OCI-LY3 (cell line): Measurements from ENCODE around the gene LHFPL2.
"Not testable (repeated sequence)": the region's sequence is repeated elsewhere in the genome, so short reads cannot be mapped to it uniquely, and the experiment has no call there.

Experiments
- H2AFZ ChIP-seq: fragments of 200-600, 300-600 bp; shearing (Covaris generic); 2 replicates; pipeline ENCODE4 v1.6.0; 2014; ENCODE audit warnings: antibody characterized with exemption, low read depth, low read length
- H3K27ac ChIP-seq: fragments of 200-600, 300-600 bp; sonication (generic); 2 replicates; pipeline ENCODE4 v1.5.1; 2014; ENCODE audit warnings: mild to moderate bottlenecking, low read length, moderate library complexity, mixed read lengths
- H3K27me3 ChIP-seq: fragments of 200-600, 300-600 bp; sonication (generic); 2 replicates; pipeline ENCODE4 v1.6.1; 2014; ENCODE audit warnings: low read depth, low read length, mixed read lengths
- H3K36me3 ChIP-seq: fragments of 200-600, 300-600 bp; sonication (generic); replicated peaks from 2 replicates; pipeline ENCODE3; 2014; ENCODE audit warnings: low read depth, low read length, mixed read lengths
- H3K4me1 ChIP-seq: fragments of 300-600, 200-600 bp; sonication (generic); 2 replicates; pipeline ENCODE4 v1.6.1; 2014; ENCODE audit warnings: low read length, mixed read lengths
- H3K4me2 ChIP-seq: fragments of 200-600, 300-600 bp; sonication (generic); 2 replicates; pipeline ENCODE4 v1.6.1; 2014; ENCODE audit warnings: low read length, mixed read lengths
- H3K4me3 ChIP-seq: fragments of 300-600, 200-600 bp; sonication (generic); 2 replicates; pipeline ENCODE4 v1.5.1; 2014; ENCODE audit warnings: antibody characterized with exemption, mild to moderate bottlenecking, low read length, moderate library complexity
- H3K79me2 ChIP-seq: fragments of 300-600, 200-600 bp; shearing (Covaris generic); 2 replicates; pipeline ENCODE4 v1.6.1; 2014; ENCODE audit warnings: mild to moderate bottlenecking, low read length, mixed read lengths
- H3K9ac ChIP-seq: fragments of 300-600, 200-600 bp; shearing (Covaris generic); 2 replicates; pipeline ENCODE4 v1.6.0; 2014; ENCODE audit warnings: mild to moderate bottlenecking, low read length, moderate library complexity
- H3K9me3 ChIP-seq: fragments of 200-600, 300-600 bp; shearing (Covaris generic); 2 replicates; pipeline ENCODE4 v1.6.1; 2014; ENCODE audit warnings: low read length, mixed read lengths; ENCODE audit not compliant: insufficient read depth
- H4K20me1 ChIP-seq: fragments of 200-600, 300-600 bp; sonication (generic); 2 replicates; pipeline ENCODE4 v1.6.1; 2016; ENCODE audit warnings: low read length, mixed read lengths; ENCODE audit not compliant: insufficient read depth
- CTCF ChIP-seq: fragments of 200-600, 300-600 bp; sonication (generic); IDR thresholded peaks from 2 replicates; pipeline ENCODE4 v1.5.1; 2014; ENCODE audit warnings: antibody characterized with exemption, low read length, low read depth
- EZH2phosphoT487 ChIP-seq: fragments of 200-600 bp; shearing (Covaris generic); IDR thresholded peaks from 2 replicates; pipeline ENCODE4 v1.6.1; 2018; ENCODE audit warnings: antibody characterized with exemption, mixed run types, low read depth

The LHFPL2 gene

GRCh38 chr5:78679905-78680304 lies 31.3 kb upstream of the LHFPL2 start:
- Histone ChIP-seq H2AFZ (no peak overlapping the region), H4K20me1 (no peaks in the 10 kb centered on the region), H3K9me3 (no peaks in the 10 kb centered on the region), H3K27ac (no peak overlapping the region), H3K9ac (no peak overlapping the region), H3K4me1 (no peaks in the 10 kb centered on the region), H3K27me3 (no peaks in the 10 kb centered on the region), H3K79me2 (no peaks in the 10 kb centered on the region), H3K4me2 (no peak overlapping the region), H3K4me3 (no peak overlapping the region), H3K36me3 (no peaks in the 10 kb centered on the region)
- TF ChIP-seq EZH2phosphoT487 (no peak), CTCF (no peak)

- H3K27me3 ChIP-seq, result no peaks in the 10 kb centered on the region
- TF ChIP-seq EZH2phosphoT487 (no peak), CTCF (no peak)
- H3K4me3 ChIP-seq, result no peak overlapping the region
- no peak overlapping the region for H3K27ac ChIP-seq
- H3K4me2 ChIP-seq, result no peak overlapping the region
- no peaks in the 10 kb centered on the region for H3K9me3 ChIP-seq
- no peak overlapping the region for H2AFZ ChIP-seq
- H4K20me1 ChIP-seq, result no peaks in the 10 kb centered on the region
- H3K4me1 ChIP-seq, result no peaks in the 10 kb centered on the region
- no peaks in the 10 kb centered on the region for H3K36me3 ChIP-seq
- no peaks in the 10 kb centered on the region for H3K79me2 ChIP-seq
- H3K9ac ChIP-seq, result no peak overlapping the region
Observed at GRCh38 chr5:78677777-78678668, 29.5 kb upstream of the LHFPL2 start.

- TF ChIP-seq CTCF (no peak), EZH2phosphoT487 (no peak)
- H2AFZ ChIP-seq, result no peak overlapping the region
- no peak overlapping the region for H3K4me2 ChIP-seq
- H3K79me2 ChIP-seq, result no peaks in the 10 kb centered on the region
- H3K9ac ChIP-seq, result no peak overlapping the region
- no peaks in the 10 kb centered on the region for H3K9me3 ChIP-seq
- H4K20me1 ChIP-seq, result no peaks in the 10 kb centered on the region
- no peaks in the 10 kb centered on the region for H3K27me3 ChIP-seq
- no peak overlapping the region for H3K4me3 ChIP-seq
- no peaks in the 10 kb centered on the region for H3K36me3 ChIP-seq
- H3K4me1 ChIP-seq, result no peaks in the 10 kb centered on the region
- H3K27ac ChIP-seq, result no peak overlapping the region
Observed at GRCh38 chr5:78675956-78676730, 27.6 kb upstream of the LHFPL2 start.

- not testable (repeated sequence) for H4K20me1 ChIP-seq, H3K36me3 ChIP-seq, H3K9me3 ChIP-seq, H3K4me2 ChIP-seq, H3K4me3 ChIP-seq, H3K79me2 ChIP-seq, H3K27ac ChIP-seq, H3K9ac ChIP-seq, H3K27me3 ChIP-seq, H3K4me1 ChIP-seq, H2AFZ ChIP-seq
Observed at GRCh38 chr5:78673827-78674226, 25.3 kb upstream of the LHFPL2 start.
